ENCODE data around the gene LAT.

The LAT gene

GRCh38 chr16:29009050-29009837, 24.4 kb downstream of the LAT start:
- DNase-seq = peak; percentile 80

- DNase-seq = no peak
Measured at GRCh38 chr16:29009838-29010166, 24.9 kb downstream of the LAT start.

GRCh38 chr16:29011112-29011511, 26.3 kb downstream of the LAT start:
- DNase-seq = no peak

- DNase-seq = no peak
Measured at GRCh38 chr16:29011851-29012250, 27.0 kb downstream of the LAT start.

GRCh38 chr16:29012913-29013553, 28.2 kb downstream of the LAT start:
- no peak for DNase-seq

- no peak for DNase-seq
Measured at GRCh38 chr16:29014561-29015069, 29.8 kb downstream of the LAT start.

- DNase-seq = no peak
Measured at GRCh38 chr16:29022196-29022595, 37.3 kb downstream of the LAT start.

- no peak for DNase-seq
Measured at GRCh38 chr16:29023279-29024277, 38.7 kb downstream of the LAT start.

GRCh38 chr16:29024278-29024677, 39.4 kb downstream of the LAT start:
- no peak for DNase-seq

GRCh38 chr16:29025218-29025617, 40.4 kb downstream of the LAT start:
- DNase-seq = no peak

- no peak for DNase-seq
Measured at GRCh38 chr16:29025735-29026134, 40.9 kb downstream of the LAT start.

- no peak for DNase-seq
Measured at GRCh38 chr16:29028457-29029167, 43.8 kb downstream of the LAT start.

GRCh38 chr16:29029168-29029994, 44.5 kb downstream of the LAT start:
- DNase-seq = peak; percentile 54

GRCh38 chr16:29030086-29030840, 45.4 kb downstream of the LAT start:
- no peak for DNase-seq
